Embryonic facial prominence (tissue), 1 donor: ENCODE data around the gene ZNF574.
A peak's percentile ranks its signal among the peaks of the same experiment; 100 is the strongest.
"Not testable (repeated sequence)": the region's sequence is repeated elsewhere in the genome, so short reads cannot be mapped to it uniquely, and the experiment has no call there.

ENCODE experiments used
- DNase-seq: peaks from one replicate; pipeline ENCODE4 v3.0.0-alpha.2; 2016; ENCODE audit errors: extremely low spot score

ZNF574 gene, protein sequence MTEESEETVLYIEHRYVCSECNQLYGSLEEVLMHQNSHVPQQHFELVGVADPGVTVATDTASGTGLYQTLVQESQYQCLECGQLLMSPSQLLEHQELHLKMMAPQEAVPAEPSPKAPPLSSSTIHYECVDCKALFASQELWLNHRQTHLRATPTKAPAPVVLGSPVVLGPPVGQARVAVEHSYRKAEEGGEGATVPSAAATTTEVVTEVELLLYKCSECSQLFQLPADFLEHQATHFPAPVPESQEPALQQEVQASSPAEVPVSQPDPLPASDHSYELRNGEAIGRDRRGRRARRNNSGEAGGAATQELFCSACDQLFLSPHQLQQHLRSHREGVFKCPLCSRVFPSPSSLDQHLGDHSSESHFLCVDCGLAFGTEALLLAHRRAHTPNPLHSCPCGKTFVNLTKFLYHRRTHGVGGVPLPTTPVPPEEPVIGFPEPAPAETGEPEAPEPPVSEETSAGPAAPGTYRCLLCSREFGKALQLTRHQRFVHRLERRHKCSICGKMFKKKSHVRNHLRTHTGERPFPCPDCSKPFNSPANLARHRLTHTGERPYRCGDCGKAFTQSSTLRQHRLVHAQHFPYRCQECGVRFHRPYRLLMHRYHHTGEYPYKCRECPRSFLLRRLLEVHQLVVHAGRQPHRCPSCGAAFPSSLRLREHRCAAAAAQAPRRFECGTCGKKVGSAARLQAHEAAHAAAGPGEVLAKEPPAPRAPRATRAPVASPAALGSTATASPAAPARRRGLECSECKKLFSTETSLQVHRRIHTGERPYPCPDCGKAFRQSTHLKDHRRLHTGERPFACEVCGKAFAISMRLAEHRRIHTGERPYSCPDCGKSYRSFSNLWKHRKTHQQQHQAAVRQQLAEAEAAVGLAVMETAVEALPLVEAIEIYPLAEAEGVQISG

DNA sequence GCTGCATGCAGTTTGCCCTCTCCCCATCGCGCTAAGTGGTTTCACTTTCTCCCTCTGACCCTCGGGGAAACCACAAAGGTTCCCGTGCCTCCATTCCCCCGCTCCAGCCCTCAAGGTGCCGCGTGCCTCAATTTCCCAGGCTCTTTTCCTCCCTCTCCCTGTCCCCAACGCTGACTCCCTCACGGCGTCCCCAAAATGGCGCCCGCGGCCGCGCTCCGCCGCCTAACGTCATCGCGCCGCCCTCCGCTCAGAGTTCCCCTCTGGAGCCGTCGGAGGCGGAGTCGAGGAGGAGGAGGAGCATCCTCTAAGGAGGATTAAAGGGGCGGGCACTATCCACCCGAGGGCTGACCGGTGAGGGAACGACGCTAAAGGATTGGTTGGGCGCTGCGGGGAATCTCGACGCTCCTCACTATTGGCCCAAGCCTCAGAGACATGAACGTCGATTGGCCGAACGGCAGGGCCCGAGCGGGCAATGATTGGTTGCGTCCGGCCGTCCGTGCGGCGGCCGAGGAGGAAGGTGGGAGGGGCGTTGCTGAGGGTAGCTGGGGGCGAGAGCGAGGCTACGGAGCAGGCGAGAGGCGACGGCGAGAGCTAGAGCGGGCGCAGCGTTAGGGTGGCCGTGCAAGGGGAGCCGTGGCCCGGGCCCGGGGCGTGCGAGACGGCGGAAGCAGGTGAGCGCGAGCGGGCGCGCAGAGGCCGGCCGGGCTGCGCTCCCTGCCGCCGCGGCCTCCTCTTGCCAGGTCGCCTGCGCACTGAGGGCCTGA, at the start of gene ZNF574:
Gene ZNF574, plus strand, starts transcription at position 551 of the 764 bp plus-strand sequence. CDS start 2,441 bp downstream, outside the sequence.
- peak; percentile 99 for DNase-seq

DNA sequence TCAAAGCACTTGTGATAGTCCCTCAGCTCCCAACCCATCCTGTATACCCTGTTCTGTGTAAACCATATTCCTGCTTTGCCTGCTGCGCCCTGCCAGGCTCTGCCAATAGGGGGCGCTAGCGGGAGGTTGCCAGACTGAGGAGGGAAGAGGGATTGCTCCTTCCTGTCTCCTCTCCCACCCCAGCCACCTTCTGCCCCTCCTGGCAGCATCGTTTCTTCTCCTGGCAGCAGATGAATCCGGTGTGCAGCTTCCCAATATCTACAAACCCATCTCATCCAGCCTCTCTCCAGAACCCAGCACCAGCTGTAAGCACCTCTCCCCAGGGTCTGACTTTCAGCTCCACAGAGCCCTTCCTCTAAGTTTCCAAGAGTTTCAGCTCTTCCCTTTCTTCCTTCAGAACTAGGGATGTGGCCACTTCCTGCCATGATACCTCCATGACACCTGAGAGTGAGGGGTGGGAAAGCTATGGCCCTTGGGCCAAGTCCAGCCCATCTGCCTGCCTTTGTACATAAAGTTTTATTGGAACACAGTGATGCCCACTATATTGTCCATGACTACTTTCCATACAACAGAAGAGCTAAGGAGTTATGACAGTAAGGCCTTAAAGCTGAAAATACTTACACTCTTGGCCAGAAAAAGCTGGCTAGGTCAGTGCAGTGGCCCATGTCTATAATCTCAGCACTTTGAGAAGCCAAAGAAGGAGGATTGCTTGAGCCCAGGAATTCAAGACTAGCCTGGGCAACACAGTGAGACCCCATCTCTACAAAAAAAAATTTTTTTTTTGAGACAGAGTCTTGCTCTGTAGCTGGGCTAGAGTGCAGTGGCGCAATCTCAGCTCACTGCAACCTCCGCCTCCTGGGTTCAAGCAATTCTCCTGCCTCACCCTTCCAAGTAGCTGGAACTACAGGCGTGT, 47.4 kb upstream of the ZNF574 start:
- no peak for DNase-seq

DNA sequence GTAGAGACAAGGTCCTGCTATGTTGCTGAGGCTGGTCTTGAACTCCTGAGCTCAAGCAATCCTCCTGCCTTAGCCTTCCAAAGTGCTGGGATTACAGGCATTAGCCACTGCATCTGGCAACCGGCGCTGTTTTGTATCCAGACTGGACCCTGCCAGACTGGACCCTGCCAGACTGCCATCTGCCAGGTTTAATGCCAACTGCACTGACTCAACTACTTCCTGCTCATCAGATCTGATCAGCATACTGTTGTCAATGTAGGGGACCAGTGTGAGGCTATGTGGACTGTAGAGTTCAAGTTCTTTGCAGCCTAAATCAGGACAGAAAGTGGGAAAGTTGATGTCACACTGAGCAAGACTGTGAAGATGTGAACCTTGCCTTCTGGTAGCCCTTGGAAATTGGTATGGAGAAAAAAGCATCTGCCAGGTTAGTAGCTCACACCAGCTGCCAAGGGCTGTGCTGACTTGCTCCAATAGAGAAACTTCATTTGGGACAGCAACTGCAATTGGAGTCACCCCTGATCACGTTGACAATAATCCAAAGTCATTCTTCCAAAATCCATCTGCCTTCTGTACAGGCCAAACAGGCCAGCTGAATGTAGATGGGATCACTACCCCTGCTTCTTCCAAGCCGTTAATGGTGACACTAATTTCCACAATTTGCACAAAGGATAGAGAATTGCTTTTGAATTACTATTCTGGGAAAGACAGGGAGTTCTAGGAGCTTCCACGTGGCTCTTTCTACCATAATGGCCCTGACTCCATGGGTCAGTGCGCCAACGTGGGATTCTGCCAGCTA, 45.1 kb upstream of the ZNF574 start:
- no peak for DNase-seq

- DNase-seq = no peak
These were observed 43.5 kb upstream of the ZNF574 start for GRCh38 chr19:42032431-42032830.

DNA sequence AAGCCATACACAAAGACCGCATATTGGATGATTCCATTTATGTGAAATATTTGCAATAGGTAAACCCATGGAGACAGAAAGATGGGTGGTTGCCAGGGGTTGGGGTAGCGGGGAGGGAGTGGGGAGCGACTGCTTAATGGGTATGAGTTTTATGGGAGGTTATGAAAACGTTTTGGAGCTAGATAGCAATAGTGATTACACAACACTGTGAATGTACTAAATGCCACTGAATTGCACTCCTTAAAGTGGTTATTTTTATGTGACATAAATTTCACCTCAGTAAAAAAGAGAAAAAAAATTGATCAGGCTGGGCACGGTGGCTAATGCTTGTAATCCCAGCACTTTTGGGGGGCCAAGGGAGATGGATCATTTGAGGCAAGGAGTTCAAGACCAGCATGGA, 42.6 kb upstream of the ZNF574 start:
- DNase-seq = no peak

DNA sequence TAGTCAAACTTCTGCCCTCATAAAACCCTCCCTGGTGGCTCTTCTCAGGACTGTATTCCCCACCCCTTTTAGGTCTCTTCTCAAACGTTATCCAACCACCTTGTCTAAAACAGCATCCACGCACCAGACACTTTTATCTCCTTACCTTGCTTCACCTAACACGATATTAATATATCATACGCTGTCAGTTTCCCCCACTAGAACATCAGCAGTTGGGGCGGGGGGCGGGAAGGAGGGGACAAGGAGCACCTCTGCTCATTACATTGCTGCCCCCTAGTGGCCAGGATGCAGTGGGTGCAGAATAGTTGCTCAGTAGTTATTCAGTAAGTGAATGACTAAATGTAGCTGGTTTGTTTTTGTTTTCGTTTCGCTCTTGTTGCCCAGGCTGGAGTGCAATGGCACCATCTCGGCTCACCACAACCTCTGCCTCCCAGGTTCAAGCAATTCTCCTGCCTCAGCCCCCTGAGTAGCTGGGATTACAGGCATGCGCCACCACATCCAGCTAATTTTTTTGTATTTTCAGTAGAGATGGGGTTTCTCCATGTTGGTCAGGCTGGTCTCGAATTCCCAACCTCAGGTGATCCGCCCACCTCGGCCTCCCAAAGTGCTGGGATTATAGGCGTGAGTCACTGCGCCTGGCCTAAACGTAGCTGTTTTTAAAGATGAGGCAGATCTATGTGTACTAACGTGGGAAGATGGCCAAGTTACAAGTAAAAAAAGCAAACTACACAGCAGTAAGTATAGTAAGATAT, 41.1 kb upstream of the ZNF574 start:
- DNase-seq = not testable (repeated sequence)

GRCh38 chr19:42037649-42038048, 38.3 kb upstream of the ZNF574 start:
- no peak for DNase-seq

GRCh38 chr19:42038666-42039065, 37.3 kb upstream of the ZNF574 start:
- no peak for DNase-seq

DNA sequence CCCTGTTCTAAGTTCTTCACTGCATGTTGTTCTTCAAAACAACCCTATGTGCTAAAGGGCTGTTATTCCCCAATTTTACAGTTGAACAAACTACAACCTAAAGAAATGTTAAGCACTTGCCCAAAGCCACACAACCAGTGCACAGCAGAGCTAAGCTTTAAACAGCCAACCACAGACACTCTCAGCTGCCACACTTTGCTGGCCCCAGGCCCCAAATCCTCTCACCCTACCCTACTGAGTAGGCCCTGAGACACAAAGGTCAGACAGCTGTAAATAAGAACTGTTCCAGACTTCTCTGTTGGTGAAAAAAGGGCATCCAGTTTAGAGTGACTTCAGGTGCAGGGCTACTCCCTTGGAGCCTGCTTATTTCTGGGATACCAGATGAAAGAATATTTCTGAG, 35.9 kb upstream of the ZNF574 start:
- DNase-seq = no peak

DNA sequence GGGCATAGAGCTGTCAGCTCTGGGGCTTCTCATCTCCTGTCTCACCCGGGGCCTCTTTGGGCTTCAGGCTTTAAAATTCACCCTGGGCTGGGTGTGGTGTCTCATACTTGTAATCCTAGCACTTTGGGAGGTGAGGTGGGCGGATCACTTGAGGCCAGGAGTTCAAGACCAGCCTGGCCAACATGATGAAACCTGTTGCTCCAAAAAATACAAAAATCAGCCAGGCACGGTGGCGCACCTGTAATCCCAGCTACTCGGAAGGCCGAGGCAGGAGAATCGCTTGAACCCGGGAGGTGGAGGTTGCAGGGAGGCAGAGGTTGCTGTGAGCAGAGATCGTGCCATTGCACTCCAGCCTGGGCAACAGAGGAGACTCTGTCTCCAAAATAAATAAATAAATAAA, 35.5 kb upstream of the ZNF574 start:
- DNase-seq = not testable (repeated sequence)

- no peak for DNase-seq
These were observed 33.4 kb upstream of the ZNF574 start for GRCh38 chr19:42042455-42043170.

- no peak for DNase-seq
These were observed 30.4 kb upstream of the ZNF574 start for GRCh38 chr19:42045575-42045974.

DNA sequence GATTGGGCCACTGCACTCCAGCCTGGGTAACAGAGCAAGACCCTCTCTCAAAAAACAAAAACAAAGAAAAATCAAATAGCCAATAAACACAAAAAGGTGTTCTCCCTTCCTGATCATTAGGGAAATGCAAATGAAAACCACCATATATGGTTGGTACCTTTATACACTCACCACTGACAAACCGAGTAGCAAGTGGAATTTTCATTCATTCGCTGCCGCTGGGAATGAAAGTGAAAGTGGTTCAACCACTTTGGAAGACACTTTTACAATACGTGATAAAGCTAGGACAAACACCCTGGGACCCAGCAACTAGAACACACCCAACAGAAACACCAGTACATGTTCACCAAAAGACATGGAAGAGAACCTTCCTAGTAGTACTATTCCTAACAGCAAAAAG, 27.0 kb upstream of the ZNF574 start:
- DNase-seq = no peak

GRCh38 chr19:42051166-42052115, 24.5 kb upstream of the ZNF574 start:
- no peak for DNase-seq

DNA sequence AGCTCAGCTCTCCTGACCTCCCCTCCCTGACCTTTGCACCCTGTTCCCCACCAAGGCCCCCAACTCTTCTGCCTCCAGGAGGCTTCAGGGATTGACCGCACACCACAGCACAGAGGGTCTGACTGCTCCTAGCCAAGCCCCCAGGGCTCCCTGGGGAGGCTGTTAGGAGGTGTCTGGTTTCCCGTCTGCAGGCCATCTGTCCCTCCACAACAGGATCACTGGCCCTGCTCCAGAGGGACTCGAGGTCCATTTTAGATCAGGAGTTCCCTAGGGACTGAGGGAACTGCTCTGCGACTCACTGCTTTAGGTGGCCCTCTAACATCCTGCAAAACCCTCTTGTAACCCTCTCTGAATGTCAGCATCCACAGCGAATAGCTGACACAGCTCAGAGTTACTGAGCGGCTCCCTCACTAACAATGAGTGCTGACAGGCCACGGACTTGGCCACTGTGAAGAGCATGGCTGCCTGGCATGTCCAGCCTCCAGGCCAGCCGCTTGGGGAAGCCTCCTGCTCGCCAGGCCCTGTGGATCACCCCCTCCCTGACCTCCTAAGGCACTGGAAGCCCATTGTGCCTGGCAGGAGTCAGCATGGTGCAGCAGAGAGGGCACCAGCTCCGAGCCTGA, 23.6 kb upstream of the ZNF574 start:
- DNase-seq = no peak

- no peak for DNase-seq
These were observed 22.7 kb upstream of the ZNF574 start for GRCh38 chr19:42053037-42053935.
